ENCODE data around the gene FKBP14. TPM values are rescaled to one million over a fixed set of nuclear protein-coding genes. Genes with fewer than 3 reads are reported as not detected.

The FKBP14 gene
- total and polyA plus RNA-seq, 12 donors = 2.0 to 35.0 (median 12.7) TPM

GRCh38 chr7:30028749-30029635, 2.5 kb upstream of the FKBP14 start:
- Histone ChIP-seq H3K27ac (peak overlapping the region; percentile 29 to 92 (median 89)), H3K9me3 (replicated peaks in 1 of 3) (no peaks in the 10 kb centered on the region), H3K4me1 (replicated peaks in 1 of 2) (peaks cover 15 to 29% of the 10 kb centered on the region in 2 donors), H3K27me3 (no peaks in the 10 kb centered on the region), H3K36me3 (replicated peaks in 1 of 2) (no peaks in the 10 kb centered on the region), H3K4me3 (peak overlapping the region; percentile 49 to 92 (median 74))
- peak; percentile 55 to 68 (median 61) for DNase-seq
- WGBS, 4 donors = 0 to 1% (median 1%) methylated on average over 28 to 42 of the region's 42 CpGs
- TF ChIP-seq POLR2A (IDR thresholded peaks at IDR 0.05) (peak in 1 of 2 donors; percentile 31), CTCF (IDR thresholded peaks at IDR 0.05) (peak in 3 of 6 experiments; percentile 10 to 23 (median 17))
- intact Hi-C loops (cut with DNase I) = no loop called here

- intact Hi-C loops (cut with DNase I) = no loop called here
- WGBS, 4 donors = 0 to 3% (median 1%) methylated on average over 6 to 70 of the region's 70 CpGs
- DNase-seq = peak; percentile 84 to 93 (median 89)
- Histone ChIP-seq H3K36me3 (replicated peaks in 1 of 2) (no peaks in the 10 kb centered on the region), H3K4me1 (replicated peaks in 1 of 2) (peaks cover 15 to 30% of the 10 kb centered on the region in 2 donors), H3K27ac (peak within 1 kb of the TSS; percentile 77 to 92 (median 89)), H3K27me3 (no peaks in the 10 kb centered on the region), H3K4me3 (peak within 1 kb of the TSS; percentile 49 to 92 (median 74)), H3K9me3 (replicated peaks in 1 of 3) (no peaks in the 10 kb centered on the region)
- TF ChIP-seq CTCF (IDR thresholded peaks at IDR 0.05) (peak in 1 of 6 experiments; percentile 8), POLR2A (IDR thresholded peaks at IDR 0.05) (peak; percentile 69 to 81)
These were observed 1.8 kb upstream of the FKBP14 start, which contains the start of gene PLEKHA8 for GRCh38 chr7:30028216-30028748. Gene PLEKHA8 (plus strand): TSS chr7:30028412. CDS start chr7:30028763, 351 bp downstream.

DNA sequence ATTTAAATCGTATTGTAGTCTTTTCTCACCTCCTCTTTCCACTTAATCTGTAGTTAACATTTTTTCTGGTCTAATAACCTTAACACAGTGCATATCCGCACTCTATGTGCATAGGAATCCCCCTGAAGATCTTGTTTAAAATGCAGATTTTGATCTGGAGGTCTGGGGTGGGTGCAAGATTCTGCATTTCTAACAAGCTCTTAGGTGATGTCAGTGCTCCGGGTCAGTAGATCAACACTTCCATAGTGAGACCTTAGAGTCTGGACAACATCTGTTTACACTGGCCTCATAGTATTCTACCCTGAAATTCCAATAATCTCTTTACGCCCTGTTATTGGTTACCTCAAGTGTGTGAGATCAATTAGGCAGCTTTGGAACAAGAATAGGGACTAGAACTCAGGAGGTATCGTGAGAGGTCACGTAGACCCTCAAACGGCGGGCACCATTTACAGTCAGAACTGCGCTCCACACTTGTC, 1.3 kb upstream of the FKBP14 start:
- no peak for TF ChIP-seq POLR2A (IDR thresholded peaks at IDR 0.05)
- peak in 1 of 6 experiments; percentile 7 for TF ChIP-seq CTCF (IDR thresholded peaks at IDR 0.05)
- Histone ChIP-seq H3K27ac (peak overlapping the region; percentile 3 to 92 (median 89)), H3K4me3 (peak overlapping the region in 2 of 4 donors; percentile 75 to 92), H3K9me3 (replicated peaks in 1 of 3) (no peaks in the 10 kb centered on the region), H3K36me3 (replicated peaks in 1 of 2) (no peaks in the 10 kb centered on the region), H3K27me3 (no peaks in the 10 kb centered on the region), H3K4me1 (replicated peaks in 1 of 2) (peaks cover 15 to 30% of the 10 kb centered on the region in 2 donors)
- DNase-seq = no peak
- intact Hi-C loops (cut with DNase I) = no loop called here
- 5 to 8% (median 6%) methylated on average over 9 of the region's 9 CpGs for WGBS, 4 donors

- no peaks in the 10 kb centered on the region for H3K36me3 ChIP-seq (replicated peaks in 1 of 2)
- TF ChIP-seq POLR2A (IDR thresholded peaks at IDR 0.05) (no peak), CTCF (IDR thresholded peaks at IDR 0.05) (no peak)
- no peaks in the 10 kb centered on the region for H3K27me3 ChIP-seq
- no peaks in the 10 kb centered on the region for H3K9me3 ChIP-seq (replicated peaks in 1 of 3)
- intact Hi-C loops (cut with DNase I) = no loop called here
- H3K4me3 ChIP-seq = peak overlapping the region; percentile 36 to 75 (median 54)
- whole genome bisulfite sequencing, 4 donors = 0 to 1% (median 1%) methylated on average over 10 of the region's 10 CpGs
- H3K27ac ChIP-seq = peak overlapping the region; percentile 64 to 92 (median 89)
- peaks cover 15 to 25% of the 10 kb centered on the region in 2 donors for H3K4me1 ChIP-seq (replicated peaks in 1 of 2)
- DNase-seq = peak in 5 of 7 donors; percentile 21 to 39 (median 29)
These were observed 559 bp upstream of the FKBP14 start for GRCh38 chr7:30027065-30027456.

Measured in adrenal gland (tissue), 12 donors.